Right lobe of liver (tissue), 6 donors: ENCODE measurements around the gene RAB35. TPM values are rescaled to one million over a fixed set of nuclear protein-coding genes. Genes with fewer than 3 reads are reported as not detected.

Experiments used
- ATAC-seq, 4 donors: fragments of 200-7000 bp; cut with Tn5 transposase; one replicate each; pipeline ENCODE4 v1.9.1; 2020; ENCODE audit warnings: mild to moderate bottlenecking in 4 of 4, moderate library complexity in 4 of 4
- DNase-seq, 3 donors: peaks; one replicate each; pipeline ENCODE4 v3.0.0-alpha.2; 2020
- H3K27ac ChIP-seq, 3 donors: fragments of 200-600 bp; one replicate each; pipeline ENCODE4 v1.8.0; 2022
- H3K27me3 ChIP-seq, 2 donors: fragments of 200-600 bp; one replicate each; pipeline ENCODE4 v1.8.0; 2022
- H3K36me3 ChIP-seq, 4 donors: fragments of 200-600 bp; sonication (generic) in 1 of 4; one replicate each; pipeline versions ENCODE4 v1.5.1 to v1.8.0; 2017 to 2022; ENCODE audit warnings: control low read depth in 1 of 4
- H3K4me1 ChIP-seq, 4 donors: fragments of 200-600 bp; sonication (generic) in 1 of 4; one replicate each; pipeline versions ENCODE4 v1.5.1 to v1.8.0; 2017 to 2022; ENCODE audit warnings: control low read depth in 1 of 4
- H3K4me3 ChIP-seq, 3 donors: fragments of 200-600 bp; one replicate each; pipeline ENCODE4 v1.8.0; 2022
- H3K9me3 ChIP-seq, 4 donors: fragments of 200-600 bp; sonication (generic) in 1 of 4; one replicate each; pipeline versions ENCODE4 v1.5.1 to v1.8.0; 2017 to 2022; ENCODE audit warnings: control low read depth in 1 of 4
- CTCF ChIP-seq, 4 donors: fragments of 200-600 bp in 3 of 4; fragments of 450-650 bp in 1 of 4; IDR thresholded peaks; one replicate each; pipeline versions ENCODE4 v1.5.1 to v1.8.0; 2016 to 2022; ENCODE audit warnings: antibody characterized with exemption in 4 of 4, mild to moderate bottlenecking in 2 of 4
- POLR2A ChIP-seq: fragments of 450-650 bp; IDR thresholded peaks from one replicate; pipeline ENCODE4 v1.6.1; 2017; ENCODE audit warnings: antibody characterized with exemption, mild to moderate bottlenecking
- WGBS: methylation state at CpG from one replicate; pipeline ENCODE4 v1.1.6; 2018; ENCODE audit warnings: low coverage, low lambda C conversion rate; ENCODE audit not compliant: insufficient coverage; ENCODE audit errors: missing lambda C conversion rate; 5-methylcytosine and 5-hydroxymethylcytosine counted together
- intact Hi-C, 2 donors: fragments of 100-400 bp; cut with DNase I; formaldehyde crosslinking; loops; one replicate each; pipeline versions ENCODE4 v1.11.2 to v1.14.1; 2022
- total RNA-seq, 6 experiments: library from RNA; depleted of rRNA in 2 of 6; stranded (reverse); fragments of >200 nt in 2 of 6; fragmentation: NEBNext Ultra II Directional in 3 of 6; extraction: Animal tissue kit (Norgen Biotek cat#: 25700) in 3 of 6; gene quantifications; one replicate each; pipeline versions ENCODE4 v1.1.0 to v1.2.4, GENCODE V29; 2016 to 2023
- donor health status: DM: no; HTN: yes; CAD: no.
- donor health status: DM: no; HTN: no; CAD: no.
- donor health status: DM: no; HTN: no; CAD: no.
- donor health status: DM: no; HTN: yes; CAD: no.
- donor health status: DM: no; HTN: yes; CAD: no.

Gene RAB35
- total RNA-seq, 6 experiments from 2014 or later = 11.7 to 22.1 (median 14.7) TPM

- no peak for TF ChIP-seq POLR2A
- no peak for TF ChIP-seq CTCF (IDR thresholded peaks at IDR 0.05)
- H3K4me1 ChIP-seq = no peaks in the 10 kb centered on the region
- DNase-seq (peak in 1 of 3 donors; percentile 12), ATAC-seq (no peak)
- WGBS = 96% methylated on average over 4 of the region's 6 CpGs
- no peaks in the 10 kb centered on the region for H3K9me3 ChIP-seq
- H3K27me3 ChIP-seq = no peaks in the 10 kb centered on the region
- no peaks in the 10 kb centered on the region for H3K36me3 ChIP-seq
- no peak overlapping the region for H3K4me3 ChIP-seq
- intact Hi-C loops = loop anchor here in 1 of 2 donors (10.0 kb wide), 1 partner anchor 132 kb away; no protein-coding TSS in a partner anchor
- H3K27ac ChIP-seq = no peak overlapping the region
These were observed 39.9 kb downstream of the RAB35 start for GRCh38 chr12:120076651-120077050.

GRCh38 chr12:120075034-120075616, 41.4 kb downstream of the RAB35 start:
- Histone ChIP-seq H3K36me3 (no peaks in the 10 kb centered on the region), H3K27ac (no peak overlapping the region), H3K4me3 (no peak overlapping the region), H3K9me3 (no peaks in the 10 kb centered on the region), H3K27me3 (no peaks in the 10 kb centered on the region), H3K4me1 (no peaks in the 10 kb centered on the region)
- intact Hi-C loops = loop anchor here in 1 of 2 donors (10.0 kb wide), 1 partner anchor 130 kb away; no protein-coding TSS in a partner anchor
- ATAC-seq (no peak), DNase-seq (no peak)
- TF ChIP-seq CTCF (IDR thresholded peaks at IDR 0.05) = no peak
- TF ChIP-seq POLR2A = no peak
- 85% methylated on average over 7 of the region's 7 CpGs for WGBS

GRCh38 chr12:120072472-120073249, 43.9 kb downstream of the RAB35 start:
- Histone ChIP-seq H3K27me3 (no peaks in the 10 kb centered on the region), H3K9me3 (no peaks in the 10 kb centered on the region), H3K4me1 (no peaks in the 10 kb centered on the region), H3K4me3 (no peak overlapping the region), H3K27ac (no peak overlapping the region), H3K36me3 (no peaks in the 10 kb centered on the region)
- 94% methylated on average over 9 of the region's 18 CpGs for WGBS
- no peak for ATAC-seq
- TF ChIP-seq CTCF (IDR thresholded peaks at IDR 0.05) = no peak
- TF ChIP-seq POLR2A = no peak
- intact Hi-C loops = loop anchor here in 1 of 2 donors (10.0 kb wide), 1 partner anchor 128 kb away; no protein-coding TSS in a partner anchor
- DNase-seq = no peak

GRCh38 chr12:120071493-120072020, 45.0 kb downstream of the RAB35 start:
- Histone ChIP-seq H3K9me3 (no peaks in the 10 kb centered on the region), H3K4me1 (no peaks in the 10 kb centered on the region), H3K27ac (no peak overlapping the region), H3K27me3 (no peaks in the 10 kb centered on the region), H3K36me3 (no peaks in the 10 kb centered on the region), H3K4me3 (no peak overlapping the region)
- intact Hi-C loops = loop anchor here in 1 of 2 donors (10.0 kb wide), 1 partner anchor 127 kb away; no protein-coding TSS in a partner anchor
- ATAC-seq (peak in 1 of 4 donors; percentile 26), DNase-seq (no peak)
- WGBS = 100% methylated on average over 1 of the region's 6 CpGs
- TF ChIP-seq CTCF (IDR thresholded peaks at IDR 0.05) = no peak
- TF ChIP-seq POLR2A = no peak
